Stimulated activated CD8-positive, alpha-beta memory T cell treated with anti-CD3 and anti-CD28 coated beads, Interleukin-7, amount 100 ng/mL, for 24 hours (primary cell): ENCODE results near the gene ZBTB49.

ENCODE experiments used
- DNase-seq: peaks from one replicate; pipeline ENCODE4 v3.0.0-alpha.2; 2020; ENCODE audit warnings: low read depth

Gene ZBTB49

DNA sequence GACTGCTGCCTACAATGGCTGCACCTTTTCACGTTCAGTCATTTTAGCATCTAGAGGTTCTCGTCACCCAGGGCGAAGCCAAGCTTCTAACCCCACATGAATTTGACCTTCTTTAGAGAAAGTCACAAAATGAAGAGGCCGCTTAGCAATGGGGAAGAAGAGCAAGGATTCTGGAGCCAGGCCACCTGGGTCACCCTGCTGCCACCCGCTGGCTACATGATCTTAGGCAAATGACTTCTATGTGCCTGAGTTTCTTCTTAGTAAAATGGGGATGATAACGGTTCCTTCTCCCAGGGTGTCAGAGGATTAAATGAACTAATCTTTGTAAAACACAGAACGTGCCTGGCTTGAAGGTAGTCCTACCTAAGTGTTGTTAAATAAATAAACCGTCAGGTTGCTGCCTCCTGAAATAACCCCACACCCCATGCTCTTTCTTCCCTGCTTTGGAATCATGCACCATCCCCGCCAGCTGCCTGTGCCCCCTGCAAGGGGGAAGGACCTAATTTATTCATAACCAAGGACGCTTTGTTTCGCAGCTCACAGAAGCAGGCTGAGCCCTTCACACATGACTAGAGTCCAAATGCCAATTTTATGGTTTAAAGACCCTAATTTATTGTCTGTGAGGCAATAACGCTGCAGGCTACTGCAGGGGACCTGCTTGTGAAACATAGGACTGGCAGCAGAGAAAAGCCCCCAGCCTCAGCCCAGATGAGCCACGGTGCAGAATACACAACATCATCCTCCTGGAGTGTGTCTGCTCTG, 68.2 kb downstream of the ZBTB49 start:
- no peak for DNase-seq

DNA sequence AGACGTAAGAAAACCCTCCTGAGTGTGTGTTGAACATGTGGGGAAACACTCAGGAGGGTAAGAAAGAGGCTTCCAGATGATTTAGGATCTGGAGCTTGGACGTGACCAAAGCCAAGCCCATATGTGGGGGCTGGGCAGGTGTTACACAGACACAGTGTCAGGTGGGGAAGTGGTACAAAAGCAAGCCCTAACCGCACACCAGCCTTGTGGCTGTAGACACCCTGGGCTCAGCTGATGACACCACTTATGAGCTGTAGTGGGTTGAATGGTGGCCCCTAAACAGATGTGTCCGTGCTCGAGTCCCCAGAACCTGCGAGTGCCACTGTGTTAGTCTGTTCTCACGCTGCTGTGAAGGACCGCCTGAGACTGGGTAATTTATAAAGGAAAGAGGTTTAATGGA, 71.8 kb downstream of the ZBTB49 start:
- no peak for DNase-seq

DNA sequence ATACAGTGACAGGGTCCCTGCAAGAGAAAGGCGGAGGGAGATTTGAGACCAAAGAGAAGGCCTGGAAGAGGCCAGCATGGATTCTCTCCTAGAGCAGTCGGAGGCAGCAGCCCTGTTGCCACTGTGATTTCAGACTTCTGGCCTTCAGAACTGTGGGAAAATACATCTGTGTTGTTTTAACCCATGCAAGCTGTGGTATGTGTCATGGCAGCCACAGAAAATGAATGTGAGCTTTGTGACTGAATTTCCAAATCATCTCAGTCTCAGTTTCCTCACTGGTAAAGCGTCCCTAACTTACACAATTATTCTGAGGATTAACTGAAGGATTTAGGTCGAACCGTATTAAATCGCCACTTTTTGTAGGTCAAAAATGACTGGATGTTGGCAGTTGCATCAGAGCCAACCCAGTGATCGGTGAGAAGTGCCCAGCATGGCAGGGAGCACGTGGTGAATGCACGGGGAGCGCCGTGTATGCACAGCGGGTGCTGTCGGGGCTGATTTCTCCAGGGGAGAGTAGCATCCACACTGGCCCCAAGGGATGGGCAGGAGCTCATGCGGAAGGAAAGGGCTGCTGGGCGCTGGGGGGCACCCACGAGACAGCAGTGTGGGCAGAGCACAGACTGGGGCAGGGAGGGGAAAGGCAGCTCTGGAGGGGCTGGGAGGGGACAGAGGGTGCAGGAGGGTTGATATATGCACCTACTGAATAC, 73.1 kb downstream of the ZBTB49 start:
- DNase-seq = no peak

DNA sequence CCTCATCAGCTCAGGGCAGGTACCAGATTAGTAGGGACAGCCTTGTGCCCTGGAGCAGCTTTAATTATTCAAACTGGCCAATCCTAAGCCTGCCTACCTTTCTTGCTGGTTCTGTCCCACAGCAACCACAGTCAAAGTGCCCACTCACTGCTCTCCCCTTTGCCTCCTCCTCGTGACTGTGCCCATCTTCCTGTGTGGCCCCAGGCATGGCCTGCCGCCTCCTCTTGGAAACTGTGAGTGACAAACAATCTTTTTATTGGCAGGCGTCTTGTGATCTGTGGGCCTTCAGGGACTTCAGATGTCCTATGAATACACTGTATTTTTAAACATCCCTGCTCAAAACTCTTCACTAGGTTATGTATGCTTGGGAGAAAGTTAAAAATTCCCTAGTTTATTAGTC, 74.0 kb downstream of the ZBTB49 start:
- no peak for DNase-seq

DNA sequence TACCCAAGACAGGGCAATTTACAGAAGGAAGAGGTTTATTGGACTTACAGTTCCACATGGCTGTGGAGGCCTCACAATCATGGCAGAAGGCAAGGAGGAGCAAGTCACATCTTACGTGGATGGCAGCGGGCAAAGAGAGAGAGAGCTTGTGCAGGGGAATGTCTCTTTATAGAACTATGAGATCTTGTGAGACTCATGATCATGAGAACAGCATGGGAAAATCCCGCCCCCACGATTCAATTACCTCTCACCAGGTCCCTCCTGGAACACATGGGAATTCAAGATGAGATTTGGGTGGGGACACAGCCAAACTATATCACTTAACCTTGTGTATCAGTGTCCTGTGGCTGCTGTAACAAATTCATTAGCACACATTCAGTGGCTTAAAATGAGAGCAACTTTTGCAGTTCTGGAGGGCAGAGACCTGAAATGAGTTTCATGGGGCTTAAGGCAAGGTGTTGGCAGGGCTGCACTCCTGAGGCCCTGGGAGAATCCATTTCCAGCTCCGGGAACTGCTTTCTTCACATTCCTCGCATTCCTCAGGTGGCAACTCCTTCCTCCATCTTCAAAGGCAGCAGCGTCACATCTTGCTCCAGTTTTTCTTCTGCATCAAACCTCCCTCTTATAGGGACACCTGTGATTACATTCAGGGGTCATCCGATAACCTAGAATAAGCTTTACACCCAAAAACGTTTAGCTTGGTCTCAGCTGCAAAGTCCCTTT, 74.6 kb downstream of the ZBTB49 start:
- DNase-seq = no peak

DNA sequence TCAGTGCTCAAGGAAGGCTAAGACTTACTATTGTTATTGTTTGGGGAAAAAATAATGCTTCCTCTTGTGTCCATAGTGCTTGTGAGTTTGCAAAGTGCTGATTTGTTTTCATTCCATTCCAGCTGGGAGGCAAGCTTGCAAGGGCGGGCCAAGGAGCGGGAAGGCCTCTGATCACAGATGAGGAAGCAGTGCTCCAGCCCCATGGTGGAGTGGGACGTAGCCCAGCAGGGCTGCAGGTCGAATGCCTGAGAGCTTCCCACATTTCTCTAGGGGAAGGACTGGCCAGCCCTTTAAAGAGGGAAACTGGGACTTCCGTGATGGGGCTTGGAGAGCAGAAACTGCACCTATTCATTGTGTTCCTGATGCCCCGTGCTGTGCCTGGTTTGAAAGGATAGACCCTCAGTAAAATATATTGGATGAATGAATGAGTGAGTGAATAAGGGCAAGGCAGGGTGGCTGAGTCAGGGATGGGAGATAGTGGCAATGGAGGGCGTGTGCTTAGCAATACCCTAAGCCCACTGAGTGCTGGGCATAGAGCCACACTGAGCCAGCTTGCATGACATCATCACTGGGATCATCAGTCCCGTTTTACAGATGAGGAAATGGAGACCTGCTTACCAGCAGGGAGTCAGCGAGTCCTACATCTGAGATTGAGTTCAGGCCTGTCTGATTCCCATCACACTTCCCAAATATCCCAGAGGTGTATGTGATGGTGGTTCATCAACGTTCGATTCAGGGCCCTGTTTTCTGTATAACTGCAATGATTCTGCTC, 78.9 kb downstream of the ZBTB49 start:
- no peak for DNase-seq
